NB4 (cell line): Measurements from ENCODE around the gene RGS3.

Experiments
- CTCF ChIP-seq: IDR thresholded peaks from one replicate; pipeline ENCODE4 v1.5.1; 2012; ENCODE audit warnings: low read depth, low read length
- POLR2A ChIP-seq: IDR thresholded peaks from 2 replicates; pipeline ENCODE4 v1.6.1; 2011; ENCODE audit warnings: mild to moderate bottlenecking; ENCODE audit not compliant: insufficient read length; ENCODE audit errors: extremely low read depth

- TF ChIP-seq CTCF (no peak), POLR2A (no peak)
Observed at GRCh38 chr9:113526231-113526746, 62.8 kb downstream of the RGS3 start.
